T47D (cell line): Measurements from ENCODE around the gene MAP2K5.
A peak's percentile ranks its signal among the peaks of the same experiment; 100 is the strongest.

Experiments used
- DNase-seq, 2 experiments: peaks; one replicate each; pipeline versions ENCODE4 v3.0.0 to v3.0.0-alpha.2; 2011 to 2012; ENCODE audit warnings: low read depth in 1 of 2, low spot score in 1 of 2
- JUND ChIP-seq: IDR thresholded peaks from 2 replicates; pipeline ENCODE4 v1.6.1; 2012; ENCODE audit warnings: low read depth
- in situ Hi-C: cut with HindIII; loops from 2 replicates; pipeline ENCODE4 v1.10.0; 2016; ENCODE audit warnings: low sequenced_read_pairs, low pct_unique_long_range_greater_than_20kb

MAP2K5 gene

DNA sequence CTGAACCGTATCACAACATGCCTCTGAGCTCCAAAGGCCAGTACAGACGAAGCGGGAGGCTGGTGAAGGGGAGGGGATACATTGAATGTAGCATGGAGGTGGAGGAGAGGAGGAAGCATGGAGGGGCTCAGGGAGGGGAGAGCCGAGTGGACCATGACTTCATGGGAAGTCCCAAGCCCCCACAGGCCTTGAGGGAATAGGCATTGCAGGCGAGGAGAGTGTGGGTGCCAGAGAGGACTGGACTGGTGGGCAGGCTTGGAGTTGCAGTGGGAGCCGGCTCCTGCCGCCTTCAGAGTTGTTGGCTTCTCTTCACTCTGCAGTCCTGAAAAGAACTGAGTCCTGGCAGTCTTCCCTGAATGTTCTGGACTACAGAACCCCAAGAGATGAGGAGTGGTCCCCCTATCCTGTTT, 300.6 kb downstream of the MAP2K5 start:
- no peak for DNase-seq
- in situ Hi-C loops, result no loop called here

DNA sequence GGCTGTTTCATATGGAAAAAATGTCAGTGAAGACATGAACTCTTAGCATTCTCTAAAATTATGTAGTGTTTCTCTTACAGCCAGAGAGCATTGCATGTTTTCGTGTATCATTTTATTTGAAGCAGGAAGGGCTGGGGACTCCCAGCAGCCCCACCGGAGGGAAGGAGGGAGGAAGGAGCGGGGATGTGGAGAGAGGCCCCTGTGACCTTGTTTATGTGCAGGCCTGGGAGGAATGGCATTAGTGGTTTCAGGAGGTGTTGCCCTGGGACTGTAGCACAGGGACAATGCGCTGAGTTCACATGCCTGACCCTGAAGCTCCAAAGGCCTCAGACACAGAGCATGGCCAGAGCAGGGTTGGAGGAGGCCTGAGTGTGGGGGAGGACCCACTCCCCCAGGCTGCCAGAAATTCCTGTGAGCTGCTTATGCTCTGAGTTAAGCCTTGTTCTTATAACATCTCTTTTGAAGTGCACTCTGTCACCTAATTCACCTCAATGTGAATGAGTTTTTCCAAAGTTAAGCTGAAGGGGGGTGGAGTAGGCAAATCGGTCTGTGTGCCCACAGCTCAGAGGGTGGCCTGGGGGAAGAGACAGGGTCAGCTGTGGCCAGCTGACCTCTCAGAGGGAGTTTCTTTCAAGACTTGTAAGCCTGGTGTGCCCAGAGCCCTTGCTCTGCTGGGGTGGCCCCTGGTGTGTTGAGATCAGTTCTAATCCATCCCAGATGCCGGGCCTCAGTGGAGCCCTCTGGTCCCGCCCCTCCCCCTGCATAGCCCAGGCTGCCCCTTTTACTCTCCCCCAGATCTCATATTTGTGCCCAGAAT, 301.3 kb downstream of the MAP2K5 start:
- no peak for TF ChIP-seq JUND
- in situ Hi-C loops, result no loop called here
- no peak for DNase-seq

More for the DNA sequence above, 300.6 kb downstream of the MAP2K5 start:
- no peak for TF ChIP-seq JUND

DNA sequence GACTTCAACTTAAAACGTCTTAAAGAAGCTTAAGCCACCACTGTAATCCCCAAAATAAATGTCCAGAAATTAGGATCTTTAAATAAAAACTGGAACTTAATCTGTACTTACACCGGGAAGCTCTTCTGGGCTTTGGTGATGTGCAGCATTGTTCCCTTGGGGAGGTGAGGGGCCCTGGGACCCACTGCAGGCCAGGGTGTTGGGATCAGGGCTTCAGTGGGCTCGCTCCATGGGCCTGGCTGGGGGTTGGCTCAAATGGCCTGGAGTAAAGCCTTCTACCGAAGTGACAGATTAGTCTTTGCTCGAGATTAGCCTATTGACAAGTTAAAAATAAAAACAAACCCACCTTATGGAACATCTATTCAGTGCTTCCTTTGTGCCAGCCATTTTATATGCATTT, 303.5 kb downstream of the MAP2K5 start:
- no peak for DNase-seq
- in situ Hi-C loops, result no loop called here
- TF ChIP-seq JUND, result no peak

DNA sequence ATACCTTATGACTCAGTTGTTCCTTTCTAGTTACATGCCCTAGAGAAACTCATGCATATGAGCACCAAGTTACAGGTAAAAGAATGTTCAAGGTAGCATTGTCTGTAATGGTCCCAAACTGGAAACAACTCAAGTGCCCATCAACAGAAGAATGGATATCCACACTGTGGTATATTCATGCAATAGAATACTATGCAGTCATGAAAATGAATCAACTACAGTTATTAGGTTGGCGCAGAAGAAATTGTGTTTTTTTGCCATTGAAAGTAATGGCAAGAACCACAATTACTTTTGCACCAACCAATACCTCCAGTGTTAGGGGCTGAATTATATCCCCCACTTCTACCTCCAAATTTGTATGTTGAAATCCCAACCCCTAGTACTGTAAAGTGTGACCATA, 307.0 kb downstream of the MAP2K5 start:
- DNase-seq, result no peak
- in situ Hi-C loops, result no loop called here
- TF ChIP-seq JUND, result no peak

DNA sequence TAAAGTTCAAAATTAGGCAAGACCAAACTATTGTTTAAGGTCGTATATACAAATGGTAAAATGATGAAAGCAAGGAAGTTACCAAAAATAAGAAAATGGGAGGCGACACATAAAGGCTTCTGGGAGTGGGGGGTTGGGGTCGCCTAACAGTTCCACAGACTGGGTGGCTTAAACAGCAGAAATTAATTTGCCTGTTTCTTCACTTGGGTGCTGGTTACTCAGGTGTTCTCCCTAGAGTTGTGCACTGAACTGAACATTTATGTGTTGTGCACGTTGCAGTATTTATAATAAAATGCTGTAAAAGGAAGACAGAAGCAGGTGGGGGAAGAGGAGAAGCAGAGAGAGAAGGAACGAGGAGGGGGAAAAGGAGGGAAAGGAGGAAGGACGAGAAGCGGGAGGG, 307.8 kb downstream of the MAP2K5 start:
- TF ChIP-seq JUND, result no peak
- in situ Hi-C loops, result no loop called here
- no peak for DNase-seq

GRCh38 chr15:67850994-67851571, 308.6 kb downstream of the MAP2K5 start:
- in situ Hi-C loops, result no loop called here
- no peak for TF ChIP-seq JUND
- no peak for DNase-seq

DNA sequence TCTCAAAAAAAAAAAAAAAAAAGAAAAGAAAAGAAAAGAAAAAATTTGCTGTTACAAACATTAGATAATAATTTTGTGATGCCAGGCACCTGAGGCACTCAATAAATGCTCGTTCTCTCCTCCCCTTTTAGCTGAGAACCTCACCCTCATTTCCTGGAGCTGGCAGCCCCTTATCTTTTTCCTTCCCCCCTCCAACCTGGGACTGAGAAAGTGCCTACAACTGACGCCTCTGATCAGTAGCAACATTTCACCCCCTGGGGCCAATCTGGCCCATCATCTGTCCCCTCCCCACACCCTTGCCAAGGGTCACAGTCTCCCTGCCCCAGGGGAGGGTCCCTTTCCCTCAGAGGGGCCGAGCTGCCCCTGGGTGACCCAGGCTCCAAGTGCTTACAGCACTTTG, 309.9 kb downstream of the MAP2K5 start:
- DNase-seq, result no peak
- in situ Hi-C loops, result no loop called here
- no peak for TF ChIP-seq JUND

GRCh38 chr15:67853454-67853853, 311.0 kb downstream of the MAP2K5 start:
- TF ChIP-seq JUND, result no peak
- in situ Hi-C loops, result no loop called here
- DNase-seq, result peak in 1 of 2 experiments; percentile 25

DNA sequence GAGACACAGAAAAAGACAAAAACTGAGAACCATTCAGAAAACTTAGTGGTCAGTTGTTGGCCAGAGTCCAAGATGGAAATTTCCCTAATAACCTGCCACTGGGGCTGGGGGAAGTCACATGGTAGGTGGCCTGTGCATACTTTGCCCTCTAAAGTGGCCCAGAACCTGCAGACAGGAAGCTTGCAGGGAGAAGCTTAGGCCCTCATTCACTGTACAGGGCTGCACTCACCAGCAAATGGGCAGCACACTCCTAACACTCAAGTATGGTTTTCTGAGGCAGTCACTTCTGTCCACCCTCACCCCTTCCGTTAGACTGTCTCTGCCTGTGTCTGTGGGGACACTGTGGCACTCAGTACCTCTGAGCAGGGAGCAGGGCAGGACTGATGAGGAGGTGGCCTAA, 311.9 kb downstream of the MAP2K5 start:
- in situ Hi-C loops, result no loop called here
- no peak for DNase-seq
- no peak for TF ChIP-seq JUND

DNA sequence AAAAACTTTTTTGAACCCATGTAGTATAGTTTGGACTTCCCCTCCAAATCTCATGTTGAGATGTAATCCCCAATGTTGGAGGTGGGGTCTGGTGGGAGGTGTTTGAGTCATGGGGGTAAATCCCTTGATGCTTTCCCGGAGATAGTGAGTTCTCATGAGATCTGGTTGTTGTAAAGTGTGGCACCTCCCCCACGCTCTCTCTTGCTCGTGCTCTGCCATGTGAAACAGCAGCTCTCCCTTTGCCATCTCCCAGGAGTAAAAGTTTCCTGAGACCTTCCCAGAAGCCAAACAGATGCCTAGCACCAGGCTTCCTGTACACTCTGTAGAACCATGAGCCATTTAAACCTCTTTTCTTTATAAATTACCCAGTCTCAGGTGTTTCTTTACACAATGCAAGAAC, 313.3 kb downstream of the MAP2K5 start:
- in situ Hi-C loops, result no loop called here
- no peak for DNase-seq
- TF ChIP-seq JUND, result no peak
